ENCODE results near the gene MRC2. TPM values are rescaled to one million over a fixed set of nuclear protein-coding genes. Genes with fewer than 3 reads are reported as not detected.

MRC2 gene
- total and polyA plus RNA-seq, 2 experiments from 2014 or later, result 104 to 121 TPM

DNA sequence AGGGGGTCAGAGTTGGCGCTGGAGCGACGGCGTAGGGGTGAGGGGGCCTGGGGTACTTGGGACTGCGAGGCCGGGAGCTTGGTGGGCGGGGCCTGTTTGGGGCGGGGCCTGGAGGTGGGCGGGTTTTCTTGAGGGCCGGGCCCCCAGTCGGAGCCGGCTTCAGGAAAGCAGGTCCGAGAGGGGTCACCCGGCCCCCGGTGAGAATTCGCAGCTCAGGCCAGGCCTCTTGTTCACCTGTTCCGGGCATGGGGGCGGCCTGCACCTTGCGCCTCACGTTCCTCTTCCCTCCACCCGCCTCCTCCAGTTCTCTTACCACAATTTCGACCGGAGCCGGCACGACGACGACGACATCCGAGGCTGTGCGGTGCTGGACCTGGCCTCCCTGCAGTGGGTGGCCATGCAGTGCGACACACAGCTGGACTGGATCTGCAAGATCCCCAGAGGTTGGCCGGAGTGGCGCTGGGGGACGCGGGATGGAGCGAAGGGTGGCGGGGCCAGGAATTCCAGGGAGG, 52.5 kb downstream of the MRC2 start:
- 96% methylated on average over 23 of the region's 37 CpGs for WGBS (ENCODE audit: low lambda C conversion rate, missing lambda C conversion rate)
- H3K79me2 ChIP-seq, result no peaks in the 10 kb centered on the region
- no peak for DNase-seq (ENCODE audit: low spot score)
- H3K4me2 ChIP-seq, result no peak overlapping the region
- no peaks in the 10 kb centered on the region for H3K36me3 ChIP-seq (replicated peaks; ENCODE audit: insufficient read depth, low read depth)
- no peak overlapping the region for H2AFZ ChIP-seq
- no peaks in the 10 kb centered on the region for H4K20me1 ChIP-seq (ENCODE audit: insufficient read depth, poor library complexity, severe bottlenecking)
- no peaks in the 10 kb centered on the region for H3K27me3 ChIP-seq
- H3K9me3 ChIP-seq (ENCODE audit: low read depth), result no peaks in the 10 kb centered on the region
- no peaks in the 10 kb centered on the region for H3K9me2 ChIP-seq (replicated peaks; ENCODE audit: insufficient read depth)
- H3K27ac ChIP-seq, result no peak overlapping the region
- H3K4me3 ChIP-seq, result no peak overlapping the region
- no peaks in the 10 kb centered on the region for H3K4me1 ChIP-seq (ENCODE audit: insufficient read depth)
- no peak for TF ChIP-seq EZH2 (IDR thresholded peaks at IDR 0.05; ENCODE audit: borderline replicate concordance)
- TF ChIP-seq, protein P1, sequence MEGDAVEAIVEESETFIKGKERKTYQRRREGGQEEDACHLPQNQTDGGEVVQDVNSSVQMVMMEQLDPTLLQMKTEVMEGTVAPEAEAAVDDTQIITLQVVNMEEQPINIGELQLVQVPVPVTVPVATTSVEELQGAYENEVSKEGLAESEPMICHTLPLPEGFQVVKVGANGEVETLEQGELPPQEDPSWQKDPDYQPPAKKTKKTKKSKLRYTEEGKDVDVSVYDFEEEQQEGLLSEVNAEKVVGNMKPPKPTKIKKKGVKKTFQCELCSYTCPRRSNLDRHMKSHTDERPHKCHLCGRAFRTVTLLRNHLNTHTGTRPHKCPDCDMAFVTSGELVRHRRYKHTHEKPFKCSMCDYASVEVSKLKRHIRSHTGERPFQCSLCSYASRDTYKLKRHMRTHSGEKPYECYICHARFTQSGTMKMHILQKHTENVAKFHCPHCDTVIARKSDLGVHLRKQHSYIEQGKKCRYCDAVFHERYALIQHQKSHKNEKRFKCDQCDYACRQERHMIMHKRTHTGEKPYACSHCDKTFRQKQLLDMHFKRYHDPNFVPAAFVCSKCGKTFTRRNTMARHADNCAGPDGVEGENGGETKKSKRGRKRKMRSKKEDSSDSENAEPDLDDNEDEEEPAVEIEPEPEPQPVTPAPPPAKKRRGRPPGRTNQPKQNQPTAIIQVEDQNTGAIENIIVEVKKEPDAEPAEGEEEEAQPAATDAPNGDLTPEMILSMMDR (IDR thresholded peaks at IDR 0.05; ENCODE audit: poor library complexity), result no peak
- TF ChIP-seq EZH2phosphoT487 (IDR thresholded peaks at IDR 0.05; ENCODE audit: low read depth, severe bottlenecking, unreplicated experiment), result no peak

DNA sequence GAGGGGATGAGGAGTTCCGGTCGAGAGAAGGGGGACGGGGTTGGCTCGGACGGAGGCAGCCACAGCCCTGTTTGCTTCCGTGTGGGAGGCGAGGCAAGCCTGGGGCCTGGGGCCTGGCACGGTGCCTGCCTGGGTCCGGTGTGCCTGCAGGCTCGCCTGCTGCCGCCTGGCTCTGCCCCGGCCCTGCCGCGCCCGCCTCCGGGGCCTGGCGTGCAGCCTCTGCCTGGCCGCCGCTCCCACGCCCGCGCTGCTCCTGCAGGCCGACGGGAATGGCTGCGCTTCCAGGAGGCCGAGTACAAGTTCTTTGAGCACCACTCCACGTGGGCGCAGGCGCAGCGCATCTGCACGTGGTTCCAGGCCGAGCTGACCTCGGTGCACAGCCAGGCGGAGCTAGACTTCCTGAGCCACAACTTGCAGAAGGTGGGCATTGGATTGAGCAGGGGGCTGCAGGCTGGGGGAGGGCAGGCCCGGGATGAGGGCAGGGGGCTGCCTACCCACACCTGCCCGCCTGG, 53.1 kb downstream of the MRC2 start:
- Histone ChIP-seq H3K9me3 (ENCODE audit: low read depth) (no peaks in the 10 kb centered on the region), H2AFZ (no peak overlapping the region), H3K79me2 (no peaks in the 10 kb centered on the region), H3K4me2 (no peak overlapping the region), H3K4me1 (ENCODE audit: insufficient read depth) (no peaks in the 10 kb centered on the region), H3K9me2 (replicated peaks; ENCODE audit: insufficient read depth) (no peaks in the 10 kb centered on the region), H3K4me3 (no peak overlapping the region), H3K27me3 (no peaks in the 10 kb centered on the region), H3K27ac (no peak overlapping the region), H4K20me1 (ENCODE audit: insufficient read depth, poor library complexity, severe bottlenecking) (no peaks in the 10 kb centered on the region), H3K36me3 (replicated peaks; ENCODE audit: insufficient read depth, low read depth) (no peaks in the 10 kb centered on the region)
- 97% methylated on average over 29 of the region's 36 CpGs for WGBS (ENCODE audit: low lambda C conversion rate, missing lambda C conversion rate)
- TF ChIP-seq, protein P1 (IDR thresholded peaks at IDR 0.05; ENCODE audit: poor library complexity), result no peak
- no peak for TF ChIP-seq EZH2phosphoT487 (IDR thresholded peaks at IDR 0.05; ENCODE audit: low read depth, severe bottlenecking, unreplicated experiment)
- TF ChIP-seq EZH2 (IDR thresholded peaks at IDR 0.05; ENCODE audit: borderline replicate concordance), result no peak
- DNase-seq (ENCODE audit: low spot score), result no peak

DNA sequence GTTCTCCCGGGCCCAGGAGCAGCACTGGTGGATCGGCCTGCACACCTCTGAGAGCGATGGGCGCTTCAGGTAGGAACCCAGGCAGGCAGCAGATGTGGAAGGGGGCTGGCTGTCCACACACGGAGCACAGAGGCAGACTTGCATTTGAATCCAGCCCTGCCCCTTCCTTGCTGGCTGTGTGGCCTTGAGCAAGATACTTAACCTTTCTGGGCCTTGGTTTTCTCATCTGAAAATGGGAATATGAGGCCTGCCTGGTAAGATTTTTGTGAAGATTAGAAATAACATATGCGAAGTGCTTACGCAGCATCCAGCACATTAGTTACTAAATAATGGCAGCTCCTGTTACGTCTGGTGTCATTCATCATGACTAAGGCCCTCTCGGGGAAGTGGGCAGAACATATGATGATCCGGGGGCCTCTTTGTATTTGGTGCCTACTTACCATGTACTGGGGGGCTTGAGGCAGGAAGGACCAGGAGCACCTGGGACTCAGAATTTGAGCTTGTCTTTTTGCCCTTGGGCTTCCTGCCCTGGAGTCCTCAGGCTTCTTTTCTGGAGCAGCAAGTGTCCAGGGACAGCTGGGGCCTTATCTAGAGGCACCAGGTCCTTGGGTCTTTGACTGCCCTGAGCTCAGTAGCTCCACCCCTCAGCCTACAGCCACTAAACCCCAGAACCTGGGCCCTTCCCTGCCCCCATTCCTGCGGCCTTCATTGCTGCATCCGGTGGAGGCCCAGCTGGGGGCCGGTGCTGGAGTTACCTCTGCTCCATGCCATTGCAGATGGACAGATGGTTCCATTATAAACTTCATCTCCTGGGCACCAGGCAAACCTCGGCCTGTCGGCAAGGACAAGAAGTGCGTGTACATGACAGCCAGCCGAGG, 53.8 kb downstream of the MRC2 start:
- H3K9me3 ChIP-seq (ENCODE audit: low read depth), result no peaks in the 10 kb centered on the region
- H3K9me2 ChIP-seq (replicated peaks; ENCODE audit: insufficient read depth), result no peaks in the 10 kb centered on the region
- no peak for TF ChIP-seq EZH2 (IDR thresholded peaks at IDR 0.05; ENCODE audit: borderline replicate concordance)
- TF ChIP-seq EZH2phosphoT487 (IDR thresholded peaks at IDR 0.05; ENCODE audit: low read depth, severe bottlenecking, unreplicated experiment), result no peak
- TF ChIP-seq, protein P1 (IDR thresholded peaks at IDR 0.05; ENCODE audit: poor library complexity), result no peak
- H3K79me2 ChIP-seq, result no peaks in the 10 kb centered on the region
- H3K4me1 ChIP-seq (ENCODE audit: insufficient read depth), result no peaks in the 10 kb centered on the region
- H2AFZ ChIP-seq, result no peak overlapping the region
- no peaks in the 10 kb centered on the region for H3K36me3 ChIP-seq (replicated peaks; ENCODE audit: insufficient read depth, low read depth)
- no peak overlapping the region for H3K4me2 ChIP-seq
- 95% methylated on average over 17 of the region's 17 CpGs for WGBS (ENCODE audit: low lambda C conversion rate, missing lambda C conversion rate)
- DNase-seq (ENCODE audit: low spot score), result no peak
- no peaks in the 10 kb centered on the region for H4K20me1 ChIP-seq (ENCODE audit: insufficient read depth, poor library complexity, severe bottlenecking)
- no peak overlapping the region for H3K27ac ChIP-seq
- no peak overlapping the region for H3K4me3 ChIP-seq
- no peaks in the 10 kb centered on the region for H3K27me3 ChIP-seq

All from hepatocyte (in vitro differentiated cells).